Adipocyte (in vitro differentiated cells): ENCODE results near the gene HAND1.
"Not testable (repeated sequence)": the region's sequence is repeated elsewhere in the genome, so short reads cannot be mapped to it uniquely, and the experiment has no call there.

ENCODE experiments used
- DNase-seq: peaks from one replicate; pipeline ENCODE4 v3.0.0-alpha.2; 2015; ENCODE audit warnings: low read depth
- H3K27me3 ChIP-seq: replicated peaks from 2 replicates; pipeline ENCODE4 v1.7.0; 2013; ENCODE audit warnings: mild to moderate bottlenecking, low read length, moderate library complexity; ENCODE audit not compliant: control insufficient read depth, insufficient read depth
- H3K36me3 ChIP-seq: 2 replicates; pipeline ENCODE4 v1.7.0; 2013; ENCODE audit warnings: low read length, mild to moderate bottlenecking, moderate library complexity; ENCODE audit not compliant: control insufficient read depth, insufficient read depth, severe bottlenecking
- H3K4me1 ChIP-seq: 2 replicates; pipeline ENCODE4 v1.7.0; 2013; ENCODE audit warnings: mild to moderate bottlenecking, low read length, moderate library complexity; ENCODE audit not compliant: control insufficient read depth, insufficient read depth
- H3K4me3 ChIP-seq: 2 replicates; pipeline ENCODE4 v1.7.0; 2013; ENCODE audit warnings: mild to moderate bottlenecking, low read length, moderate library complexity
- H3K9ac ChIP-seq: 2 replicates; pipeline ENCODE4 v1.7.0; 2013; ENCODE audit warnings: mild to moderate bottlenecking, low read length, moderate library complexity
- H3K9me3 ChIP-seq: 2 replicates; pipeline ENCODE4 v1.7.0; 2013; ENCODE audit warnings: mild to moderate bottlenecking, low read length, moderate library complexity; ENCODE audit not compliant: control insufficient read depth

HAND1 gene

GRCh38 chr5:154517810-154518437, 39.9 kb upstream of the HAND1 start:
- H3K4me1 ChIP-seq: no peaks in the 10 kb centered on the region
- no peaks in the 10 kb centered on the region for H3K36me3 ChIP-seq
- no peak overlapping the region for H3K4me3 ChIP-seq
- peaks cover 33% of the 10 kb centered on the region for H3K27me3 ChIP-seq
- no peak overlapping the region for H3K9ac ChIP-seq
- H3K9me3 ChIP-seq: no peaks in the 10 kb centered on the region
- DNase-seq: no peak

- Histone ChIP-seq H3K27me3 (peaks cover 28% of the 10 kb centered on the region), H3K36me3 (no peaks in the 10 kb centered on the region), H3K9ac (no peak overlapping the region), H3K4me3 (no peak overlapping the region), H3K9me3 (no peaks in the 10 kb centered on the region), H3K4me1 (no peaks in the 10 kb centered on the region)
- no peak for DNase-seq
Measured at GRCh38 chr5:154517181-154517580, 39.2 kb upstream of the HAND1 start.

- Histone ChIP-seq H3K4me1 (no peaks in the 10 kb centered on the region), H3K9ac (no peak overlapping the region), H3K36me3 (no peaks in the 10 kb centered on the region), H3K27me3 (peaks cover 34% of the 10 kb centered on the region), H3K9me3 (no peaks in the 10 kb centered on the region), H3K4me3 (no peak overlapping the region)
- no peak for DNase-seq
Measured at GRCh38 chr5:154516475-154516874, 38.4 kb upstream of the HAND1 start.

- not testable (repeated sequence) for H3K9ac ChIP-seq, H3K4me3 ChIP-seq, H3K4me1 ChIP-seq, H3K36me3 ChIP-seq, DNase-seq, H3K9me3 ChIP-seq
- H3K27me3 ChIP-seq: peaks cover 30% of the 10 kb centered on the region
Measured at GRCh38 chr5:154515488-154515887, 37.5 kb upstream of the HAND1 start.

- Histone ChIP-seq H3K9me3 (no peaks in the 10 kb centered on the region), H3K4me1 (no peaks in the 10 kb centered on the region), H3K9ac (no peak overlapping the region), H3K36me3 (no peaks in the 10 kb centered on the region), H3K27me3 (peaks cover 38% of the 10 kb centered on the region), H3K4me3 (no peak overlapping the region)
- DNase-seq: no peak
Measured at GRCh38 chr5:154514331-154514730, 36.3 kb upstream of the HAND1 start.

- no peaks in the 10 kb centered on the region for H3K36me3 ChIP-seq
- DNase-seq: peak; percentile 35
- no peak overlapping the region for H3K9ac ChIP-seq
- no peaks in the 10 kb centered on the region for H3K4me1 ChIP-seq
- H3K4me3 ChIP-seq: no peak overlapping the region
- H3K9me3 ChIP-seq: no peaks in the 10 kb centered on the region
- peaks cover 44% of the 10 kb centered on the region for H3K27me3 ChIP-seq
Measured at GRCh38 chr5:154513669-154514084, 35.6 kb upstream of the HAND1 start.

- H3K9ac ChIP-seq: no peak overlapping the region
- DNase-seq: no peak
- no peaks in the 10 kb centered on the region for H3K4me1 ChIP-seq
- H3K36me3 ChIP-seq: no peaks in the 10 kb centered on the region
- no peaks in the 10 kb centered on the region for H3K9me3 ChIP-seq
- H3K27me3 ChIP-seq: peaks cover 41% of the 10 kb centered on the region
- H3K4me3 ChIP-seq: no peak overlapping the region
Measured at GRCh38 chr5:154511984-154512383, 34.0 kb upstream of the HAND1 start.

- no peak overlapping the region for H3K9ac ChIP-seq
- H3K4me1 ChIP-seq: no peaks in the 10 kb centered on the region
- no peaks in the 10 kb centered on the region for H3K36me3 ChIP-seq
- no peak for DNase-seq
- peaks cover 52% of the 10 kb centered on the region for H3K27me3 ChIP-seq
- H3K4me3 ChIP-seq: no peak overlapping the region
- H3K9me3 ChIP-seq: no peaks in the 10 kb centered on the region
Measured at GRCh38 chr5:154509784-154510555, 31.9 kb upstream of the HAND1 start.

- peaks cover 46% of the 10 kb centered on the region for H3K27me3 ChIP-seq
- no peaks in the 10 kb centered on the region for H3K36me3 ChIP-seq
- H3K9me3 ChIP-seq: no peaks in the 10 kb centered on the region
- no peak overlapping the region for H3K9ac ChIP-seq
- no peak for DNase-seq
- no peak overlapping the region for H3K4me3 ChIP-seq
- H3K4me1 ChIP-seq: no peaks in the 10 kb centered on the region
Measured at GRCh38 chr5:154508114-154508513, 30.1 kb upstream of the HAND1 start.

- H3K4me3 ChIP-seq: no peak overlapping the region
- H3K4me1 ChIP-seq: no peaks in the 10 kb centered on the region
- no peaks in the 10 kb centered on the region for H3K36me3 ChIP-seq
- peaks cover 47% of the 10 kb centered on the region for H3K27me3 ChIP-seq
- no peak for DNase-seq
- no peak overlapping the region for H3K9ac ChIP-seq
- H3K9me3 ChIP-seq: no peaks in the 10 kb centered on the region
Measured at GRCh38 chr5:154506716-154507080, 28.7 kb upstream of the HAND1 start.

GRCh38 chr5:154506049-154506715, 28.2 kb upstream of the HAND1 start:
- H3K4me3 ChIP-seq: no peak overlapping the region

More at GRCh38 chr5:154506049-154506715, 28.2 kb upstream of the HAND1 start:
- DNase-seq: no peak
- Histone ChIP-seq H3K4me1 (no peaks in the 10 kb centered on the region), H3K9me3 (no peaks in the 10 kb centered on the region), H3K36me3 (no peaks in the 10 kb centered on the region), H3K9ac (no peak overlapping the region), H3K27me3 (peaks cover 49% of the 10 kb centered on the region)
